Astrocyte of the spinal cord (primary cell): ENCODE measurements around the gene HYCC2.
"Not testable (repeated sequence)": the region's sequence is repeated elsewhere in the genome, so short reads cannot be mapped to it uniquely, and the experiment has no call there.

ENCODE experiments used
- DNase-seq: peaks from one replicate; pipeline ENCODE4 v3.0.0; 2011; ENCODE audit warnings: low read depth, low spot score
- H3K4me3 ChIP-seq: 2 replicates; pipeline ENCODE4 v1.5.1; 2011; ENCODE audit warnings: low read depth, mild to moderate bottlenecking, low read length, moderate library complexity
- CTCF ChIP-seq: IDR thresholded peaks from 2 replicates; pipeline ENCODE4 v1.5.1; 2012; ENCODE audit warnings: low read depth, mild to moderate bottlenecking, low read length, inconsistent platforms
- in situ Hi-C: cut with HindIII; loops from 2 replicates; pipeline ENCODE4 v1.10.0; 2017; ENCODE audit warnings: low sequenced_read_pairs

The HYCC2 gene

GRCh38 chr2:201072201-201072530 lies 695 bp upstream of the HYCC2 start:
- TF ChIP-seq CTCF: no peak
- in situ Hi-C loops: no loop called here
- DNase-seq: no peak
- H3K4me3 ChIP-seq: peak overlapping the region; percentile 94

GRCh38 chr2:201070948-201071478 lies 458 bp downstream of the HYCC2 start:
- no peak for TF ChIP-seq CTCF
- H3K4me3 ChIP-seq: peak overlapping the region; percentile 94
- in situ Hi-C loops: no loop called here
- DNase-seq: peak; percentile 15

- DNase-seq: no peak
- in situ Hi-C loops: no loop called here
- no peak overlapping the region for H3K4me3 ChIP-seq
- no peak for TF ChIP-seq CTCF
These were observed 6.6 kb downstream of the HYCC2 start for GRCh38 chr2:201064797-201065329.

GRCh38 chr2:201063516-201063915 lies 8.0 kb downstream of the HYCC2 start:
- in situ Hi-C loops, H3K4me3 ChIP-seq, DNase-seq: not testable (repeated sequence)

- no peak overlapping the region for H3K4me3 ChIP-seq
- no peak for DNase-seq
- TF ChIP-seq CTCF: no peak
- in situ Hi-C loops: no loop called here
These were observed 11.3 kb downstream of the HYCC2 start for GRCh38 chr2:201059961-201060755.

- in situ Hi-C loops: no loop called here
- no peak for DNase-seq
- TF ChIP-seq CTCF: no peak
- no peak overlapping the region for H3K4me3 ChIP-seq
These were observed 12.6 kb downstream of the HYCC2 start for GRCh38 chr2:201058914-201059313.

- TF ChIP-seq CTCF: no peak
- no peak for DNase-seq
- in situ Hi-C loops: no loop called here
- H3K4me3 ChIP-seq: no peak overlapping the region
These were observed 13.7 kb downstream of the HYCC2 start for GRCh38 chr2:201057715-201058248.
